Measurements from ENCODE around the gene CCDC14. TPM values are rescaled to one million over a fixed set of nuclear protein-coding genes. Genes with fewer than 3 reads are reported as not detected.

CCDC14 gene
- polyA plus RNA-seq, 1 donor (not counting 4 experiments of a cell fraction or from before 2014, with no cell fraction given): 50.5 TPM

DNA sequence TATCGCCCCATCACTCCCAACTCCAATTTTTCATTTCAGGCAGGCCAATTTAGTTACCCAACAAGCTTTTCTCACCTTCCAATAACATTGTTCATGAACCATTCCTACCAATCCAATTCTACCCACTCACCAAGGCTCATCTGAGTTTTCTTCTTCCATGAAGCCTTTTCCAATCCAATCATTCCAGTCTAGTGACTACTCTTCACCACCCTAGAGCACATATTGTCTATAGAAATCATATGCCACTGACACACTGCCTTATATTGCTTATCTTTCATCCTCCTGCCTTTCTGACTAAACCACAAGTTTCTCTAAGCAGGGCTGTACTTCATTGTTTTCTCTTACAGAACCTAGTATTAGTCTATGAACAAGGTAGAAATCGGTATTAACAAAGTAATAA, 11.4 kb downstream of the CCDC14 start:
- no peak for FAIRE-seq
- Histone ChIP-seq H3K9ac (ENCODE audit: control insufficient read depth, extremely low read depth, insufficient read depth, low read length) (no peak overlapping the region), H3K9me1 (ENCODE audit: control insufficient read depth, extremely low read depth, insufficient read depth, low read length) (no peaks in the 10 kb centered on the region), H3K27me3 (ENCODE audit: control insufficient read depth, extremely low read depth, insufficient read depth, low read length) (no peaks in the 10 kb centered on the region), H2AFZ (ENCODE audit: control insufficient read depth, low read length) (no peak overlapping the region), H3K4me1 (ENCODE audit: control insufficient read depth, extremely low read depth, insufficient read depth, low read length) (peaks cover 6% of the 10 kb centered on the region), H3K27ac (ENCODE audit: control insufficient read depth, insufficient read depth, low read length) (no peak overlapping the region), H4K20me1 (ENCODE audit: control insufficient read depth, extremely low read depth, insufficient read depth, low read length) (no peaks in the 10 kb centered on the region), H3K4me3 (ENCODE audit: control insufficient read depth in 2 of 3, extremely low read depth in 1 of 3, insufficient read depth in 2 of 3, low read depth in 1 of 3, low read length in 3 of 3) (no peak overlapping the region), H3K4me2 (ENCODE audit: control insufficient read depth, extremely low read depth, insufficient read depth, low read depth, low read length) (no peak overlapping the region), H3K9me3 (ENCODE audit: control insufficient read depth, low read depth, low read length) (no peaks in the 10 kb centered on the region), H3K79me2 (ENCODE audit: control insufficient read depth, insufficient read depth, low read length) (no peaks in the 10 kb centered on the region), H3K36me3 (ENCODE audit: control insufficient read depth in 2 of 2, extremely low read depth in 1 of 2, insufficient read depth in 2 of 2, low read length in 2 of 2) (peaks cover 7 to 11% of the 10 kb centered on the region in 2 experiments)
- TF ChIP-seq, protein P1, sequence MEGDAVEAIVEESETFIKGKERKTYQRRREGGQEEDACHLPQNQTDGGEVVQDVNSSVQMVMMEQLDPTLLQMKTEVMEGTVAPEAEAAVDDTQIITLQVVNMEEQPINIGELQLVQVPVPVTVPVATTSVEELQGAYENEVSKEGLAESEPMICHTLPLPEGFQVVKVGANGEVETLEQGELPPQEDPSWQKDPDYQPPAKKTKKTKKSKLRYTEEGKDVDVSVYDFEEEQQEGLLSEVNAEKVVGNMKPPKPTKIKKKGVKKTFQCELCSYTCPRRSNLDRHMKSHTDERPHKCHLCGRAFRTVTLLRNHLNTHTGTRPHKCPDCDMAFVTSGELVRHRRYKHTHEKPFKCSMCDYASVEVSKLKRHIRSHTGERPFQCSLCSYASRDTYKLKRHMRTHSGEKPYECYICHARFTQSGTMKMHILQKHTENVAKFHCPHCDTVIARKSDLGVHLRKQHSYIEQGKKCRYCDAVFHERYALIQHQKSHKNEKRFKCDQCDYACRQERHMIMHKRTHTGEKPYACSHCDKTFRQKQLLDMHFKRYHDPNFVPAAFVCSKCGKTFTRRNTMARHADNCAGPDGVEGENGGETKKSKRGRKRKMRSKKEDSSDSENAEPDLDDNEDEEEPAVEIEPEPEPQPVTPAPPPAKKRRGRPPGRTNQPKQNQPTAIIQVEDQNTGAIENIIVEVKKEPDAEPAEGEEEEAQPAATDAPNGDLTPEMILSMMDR (optimal IDR thresholded peaks at IDR 0.05 in 1 of 3, IDR thresholded peaks at IDR 0.05 in 1 of 3, conservative IDR thresholded peaks at IDR 0.05 in 1 of 3; ENCODE audit: extremely low read depth in 1 of 3, insufficient read depth in 2 of 3, low read length in 3 of 3): no peak
- no peak for TF ChIP-seq EZH2 (IDR thresholded peaks at IDR 0.05; ENCODE audit: low read length)
- dilution Hi-C loops (cut with MboI; ENCODE audit: extremely low pct_ligation_motif_present, low sequenced_read_pairs): no loop called here
- no peak for DNase-seq (ENCODE audit: low read depth, low spot score)

DNA sequence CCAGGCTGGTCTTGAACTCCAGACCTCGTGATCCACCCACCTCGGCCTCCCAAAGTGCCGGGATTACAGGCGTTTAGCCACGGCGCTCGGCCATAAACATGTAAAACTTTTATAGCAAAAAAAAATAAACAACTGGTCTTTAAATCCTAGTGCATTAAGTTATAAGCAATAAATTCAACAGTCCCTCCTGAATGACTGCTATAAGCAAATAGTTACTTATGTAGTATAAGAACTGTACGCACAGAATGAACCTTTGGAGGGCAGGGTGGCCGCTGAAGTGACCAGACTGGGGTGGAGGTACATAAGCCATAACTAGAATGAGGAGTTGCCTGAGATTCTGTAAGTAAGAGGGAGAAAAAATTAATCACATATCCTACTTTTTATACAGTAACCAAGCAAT, 12.6 kb downstream of the CCDC14 start:
- H3K9ac ChIP-seq (ENCODE audit: control insufficient read depth, extremely low read depth, insufficient read depth, low read length): no peak overlapping the region
- no peaks in the 10 kb centered on the region for H3K9me3 ChIP-seq (ENCODE audit: control insufficient read depth, low read depth, low read length)
- no peaks in the 10 kb centered on the region for H3K9me1 ChIP-seq (ENCODE audit: control insufficient read depth, extremely low read depth, insufficient read depth, low read length)
- DNase-seq (ENCODE audit: low read depth, low spot score) (no peak), FAIRE-seq (no peak)
- H3K4me2 ChIP-seq (ENCODE audit: control insufficient read depth, extremely low read depth, insufficient read depth, low read depth, low read length): no peak overlapping the region
- dilution Hi-C loops (cut with MboI; ENCODE audit: extremely low pct_ligation_motif_present, low sequenced_read_pairs): no loop called here
- no peak overlapping the region for H3K27ac ChIP-seq (ENCODE audit: control insufficient read depth, insufficient read depth, low read length)
- H3K36me3 ChIP-seq (ENCODE audit: control insufficient read depth in 2 of 2, extremely low read depth in 1 of 2, insufficient read depth in 2 of 2, low read length in 2 of 2): peaks cover 10% of the 10 kb centered on the region in 2 experiments
- no peaks in the 10 kb centered on the region for H3K79me2 ChIP-seq (ENCODE audit: control insufficient read depth, insufficient read depth, low read length)
- TF ChIP-seq, protein P1 (optimal IDR thresholded peaks at IDR 0.05 in 1 of 3, IDR thresholded peaks at IDR 0.05 in 1 of 3, conservative IDR thresholded peaks at IDR 0.05 in 1 of 3; ENCODE audit: extremely low read depth in 1 of 3, insufficient read depth in 2 of 3, low read length in 3 of 3): no peak
- TF ChIP-seq EZH2 (IDR thresholded peaks at IDR 0.05; ENCODE audit: low read length): no peak
- no peaks in the 10 kb centered on the region for H3K27me3 ChIP-seq (ENCODE audit: control insufficient read depth, extremely low read depth, insufficient read depth, low read length)
- H3K4me3 ChIP-seq (ENCODE audit: control insufficient read depth in 2 of 3, extremely low read depth in 1 of 3, insufficient read depth in 2 of 3, low read depth in 1 of 3, low read length in 3 of 3): no peak overlapping the region
- H4K20me1 ChIP-seq (ENCODE audit: control insufficient read depth, extremely low read depth, insufficient read depth, low read length): no peaks in the 10 kb centered on the region
- peaks cover 5% of the 10 kb centered on the region for H3K4me1 ChIP-seq (ENCODE audit: control insufficient read depth, extremely low read depth, insufficient read depth, low read length)
- H2AFZ ChIP-seq (ENCODE audit: control insufficient read depth, low read length): no peak overlapping the region
